ENCODE results near the gene INTU.
"Not testable (repeated sequence)": the region's sequence is repeated elsewhere in the genome, so short reads cannot be mapped to it uniquely, and the experiment has no call there.

Gene INTU

GRCh38 chr4:127648061-127648460, 15.3 kb downstream of the INTU start:
- DNase-seq = no peak

- not testable (repeated sequence) for DNase-seq
Observed at GRCh38 chr4:127655590-127655989, 22.8 kb downstream of the INTU start.

- no peak for DNase-seq
Observed at GRCh38 chr4:127656047-127656680, 23.4 kb downstream of the INTU start.

GRCh38 chr4:127660284-127660885, 27.6 kb downstream of the INTU start:
- no peak for DNase-seq

GRCh38 chr4:127667116-127667515, 34.4 kb downstream of the INTU start:
- DNase-seq = no peak

GRCh38 chr4:127667772-127668171, 35.0 kb downstream of the INTU start:
- DNase-seq = no peak

- no peak for DNase-seq
Observed at GRCh38 chr4:127668770-127669169, 36.0 kb downstream of the INTU start.

- no peak for DNase-seq
Observed at GRCh38 chr4:127669691-127670090, 36.9 kb downstream of the INTU start.

- DNase-seq = no peak
Observed at GRCh38 chr4:127672111-127672510, 39.4 kb downstream of the INTU start.

- DNase-seq = no peak
Observed at GRCh38 chr4:127685292-127685691, 52.5 kb downstream of the INTU start.

GRCh38 chr4:127686658-127687057, 53.9 kb downstream of the INTU start:
- DNase-seq = no peak

GRCh38 chr4:127687580-127687979, 54.8 kb downstream of the INTU start:
- DNase-seq = no peak

GRCh38 chr4:127698789-127699200, 66.0 kb downstream of the INTU start:
- DNase-seq = no peak

- DNase-seq = no peak
Observed at GRCh38 chr4:127708985-127709384, 76.2 kb downstream of the INTU start.

GRCh38 chr4:127709456-127709855, 76.7 kb downstream of the INTU start:
- no peak for DNase-seq

- DNase-seq = no peak
Observed at GRCh38 chr4:127730142-127730913, 97.6 kb downstream of the INTU start, which contains the start of gene SLC25A31. Gene SLC25A31, plus strand, starts transcription at chr4:127730400. Its CDS starts 146 bp downstream, at chr4:127730546.

GRCh38 chr4:127731406-127731805, 98.6 kb downstream of the INTU start:
- DNase-seq = no peak

GRCh38 chr4:127732623-127733328, 100.0 kb downstream of the INTU start:
- peak in 1 of 2 donors; percentile 4 for DNase-seq

GRCh38 chr4:127734976-127735375, 102.2 kb downstream of the INTU start:
- DNase-seq = no peak

GRCh38 chr4:127737295-127737694, 104.5 kb downstream of the INTU start:
- no peak for DNase-seq

- no peak for DNase-seq
Observed at GRCh38 chr4:127741247-127741646, 108.5 kb downstream of the INTU start.

- DNase-seq = no peak
Observed at GRCh38 chr4:127747883-127748282, 115.1 kb downstream of the INTU start.

GRCh38 chr4:127748957-127749356, 116.2 kb downstream of the INTU start:
- no peak for DNase-seq
